ENCODE results near the gene ANKS1A.

- TF ChIP-seq CTCF (conservative IDR thresholded peaks at IDR 0.05; ENCODE audit: low read length) (no peak), EZH2phosphoT487 (IDR thresholded peaks at IDR 0.05; ENCODE audit: borderline replicate concordance) (no peak)
Observed at GRCh38 chr6:34926655-34927054, 37.6 kb downstream of the ANKS1A start.

Data from Loucy (cell line).